GM13976 (cell line): Measurements from ENCODE around the gene ZFP64.
"Not testable (repeated sequence)": the region's sequence is repeated elsewhere in the genome, so short reads cannot be mapped to it uniquely, and the experiment has no call there.

Experiments used
- DNase-seq: peaks from one replicate; pipeline ENCODE4 v3.0.0; 2012; ENCODE audit warnings: low spot score
- CTCF ChIP-seq: IDR thresholded peaks from 2 replicates; pipeline ENCODE4 v1.5.1; 2012; ENCODE audit warnings: borderline replicate concordance, mild to moderate bottlenecking; ENCODE audit not compliant: insufficient read depth; ENCODE audit errors: extremely low read depth, missing control alignments, control extremely low read depth
- in situ Hi-C: fragments of 300-500 bp; cut with MboI; formaldehyde crosslinking; loops from one replicate; pipeline ENCODE4 v1.12.0; 2022; ENCODE audit warnings: low sequenced_read_pairs, mixed read lengths, inconsistent platforms; ENCODE audit not compliant: unreplicated experiment

Gene ZFP64

GRCh38 chr20:52204136-52204535, 12.6 kb upstream of the ZFP64 start:
- in situ Hi-C loops: no loop called here
- no peak for TF ChIP-seq CTCF
- no peak for DNase-seq

- TF ChIP-seq CTCF: no peak
- in situ Hi-C loops: no loop called here
- DNase-seq: no peak
Observed at GRCh38 chr20:52201395-52201794, 9.8 kb upstream of the ZFP64 start.

GRCh38 chr20:52200870-52201269, 9.3 kb upstream of the ZFP64 start:
- no peak for TF ChIP-seq CTCF

GRCh38 chr20:52196845-52197244, 5.3 kb upstream of the ZFP64 start:
- no peak for TF ChIP-seq CTCF
- in situ Hi-C loops: no loop called here
- no peak for DNase-seq

More at GRCh38 chr20:52200870-52201269, 9.3 kb upstream of the ZFP64 start:
- DNase-seq: no peak
- in situ Hi-C loops: no loop called here

GRCh38 chr20:52193886-52194545, 2.4 kb upstream of the ZFP64 start:
- no peak for TF ChIP-seq CTCF
- in situ Hi-C loops: no loop called here
- no peak for DNase-seq

- in situ Hi-C loops: no loop called here
- DNase-seq: no peak
- TF ChIP-seq CTCF: no peak
Observed at GRCh38 chr20:52193133-52193532, 1.6 kb upstream of the ZFP64 start.

GRCh38 chr20:52192719-52193007, 1.1 kb upstream of the ZFP64 start:
- DNase-seq, in situ Hi-C loops: not testable (repeated sequence)
